HG03135 (cell line): ENCODE measurements around the gene S100Z.
"Not testable (repeated sequence)": the region's sequence is repeated elsewhere in the genome, so short reads cannot be mapped to it uniquely, and the experiment has no call there.

Source experiments
- ATAC-seq: cut with Tn5 transposase; IDR thresholded peaks from one replicate; pipeline ENCODE4 v1.9.1; 2021; ENCODE audit warnings: mild to moderate bottlenecking, moderate library complexity; ENCODE audit not compliant: unreplicated experiment

Gene S100Z

DNA sequence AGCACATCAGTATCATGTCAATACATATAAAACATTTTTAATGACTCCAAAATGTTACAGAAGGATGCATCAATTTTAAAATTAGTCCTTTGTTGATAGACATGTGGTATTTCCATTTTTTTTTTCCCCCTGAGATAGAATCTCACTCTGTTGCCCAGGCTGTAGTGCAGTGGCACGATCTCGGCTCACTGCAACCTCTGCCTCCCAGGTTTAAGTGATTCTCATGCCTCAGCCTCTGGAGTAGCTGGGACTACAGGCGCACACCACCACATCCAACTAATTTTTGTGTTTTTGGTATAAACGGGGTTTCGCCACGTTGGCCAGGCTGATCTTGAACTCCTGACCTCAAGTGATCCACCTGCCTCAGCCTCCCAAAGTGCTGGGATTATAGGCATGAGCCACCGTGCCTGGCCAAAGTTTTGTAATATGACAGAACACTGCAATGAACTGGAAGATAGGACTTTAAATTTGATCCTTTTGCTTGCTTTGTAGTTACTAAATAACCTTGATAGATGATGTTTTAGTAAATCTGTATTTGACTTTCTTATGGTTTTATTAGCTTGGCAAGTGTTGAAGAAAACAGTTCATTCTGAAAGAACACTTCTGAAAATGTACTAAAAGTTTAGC lies 27.6 kb upstream of the S100Z start:
- not testable (repeated sequence) for ATAC-seq

DNA sequence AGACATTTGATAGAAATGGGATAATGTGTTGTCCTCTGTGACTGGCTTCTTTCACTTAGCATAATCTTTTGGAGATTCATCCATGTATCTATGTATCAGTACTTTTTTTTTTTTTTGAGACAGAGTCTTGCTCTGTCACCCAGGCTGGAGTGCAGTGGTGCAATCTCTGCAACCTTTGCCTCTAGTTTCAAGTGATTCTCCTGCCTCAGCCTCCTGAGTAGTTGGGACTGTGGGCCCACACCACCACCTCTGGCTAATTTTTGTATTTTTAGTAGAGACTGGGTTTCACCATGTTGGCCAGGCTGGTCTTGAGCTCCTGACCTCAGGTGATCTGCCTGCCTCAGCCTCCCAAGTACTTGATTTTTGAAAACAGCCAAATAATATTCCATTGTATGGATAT lies 23.4 kb upstream of the S100Z start:
- ATAC-seq: not testable (repeated sequence)

DNA sequence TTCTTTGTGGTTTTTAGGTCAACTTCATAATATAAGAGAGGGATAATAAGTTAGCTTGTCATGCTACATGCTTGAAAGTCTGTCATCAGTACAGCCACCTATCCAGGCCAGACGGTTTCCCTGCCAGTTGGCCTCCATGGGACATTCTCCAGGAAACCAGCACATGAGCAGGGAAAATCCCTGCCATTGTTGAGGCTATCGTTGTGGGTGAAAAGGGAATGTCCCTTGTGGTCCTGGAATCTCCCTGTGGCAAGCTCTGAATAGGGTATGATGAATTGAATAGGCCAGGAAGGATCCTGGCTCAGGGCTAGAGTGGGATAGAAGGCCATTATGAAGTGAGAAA lies 18.7 kb upstream of the S100Z start:
- ATAC-seq: no peak

DNA sequence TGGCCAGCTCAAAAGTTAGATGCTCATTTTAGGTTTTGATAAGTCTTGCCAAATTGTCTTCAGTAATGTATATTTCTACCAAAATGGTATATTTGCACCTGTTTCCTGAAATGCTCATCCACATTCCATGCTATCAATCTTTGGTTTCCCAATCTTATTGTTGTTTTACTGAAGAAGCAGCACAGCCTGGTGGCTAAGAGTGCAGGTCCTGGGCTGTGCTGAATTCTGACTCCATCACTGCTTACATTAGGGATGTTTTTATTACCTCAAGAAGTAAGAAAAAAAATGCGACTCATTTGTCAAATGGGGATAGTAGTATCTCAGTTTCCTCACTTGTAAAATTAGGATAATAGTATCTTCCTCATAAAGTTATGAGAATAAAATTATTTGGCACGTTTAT lies 13.6 kb upstream of the S100Z start:
- no peak for ATAC-seq

DNA sequence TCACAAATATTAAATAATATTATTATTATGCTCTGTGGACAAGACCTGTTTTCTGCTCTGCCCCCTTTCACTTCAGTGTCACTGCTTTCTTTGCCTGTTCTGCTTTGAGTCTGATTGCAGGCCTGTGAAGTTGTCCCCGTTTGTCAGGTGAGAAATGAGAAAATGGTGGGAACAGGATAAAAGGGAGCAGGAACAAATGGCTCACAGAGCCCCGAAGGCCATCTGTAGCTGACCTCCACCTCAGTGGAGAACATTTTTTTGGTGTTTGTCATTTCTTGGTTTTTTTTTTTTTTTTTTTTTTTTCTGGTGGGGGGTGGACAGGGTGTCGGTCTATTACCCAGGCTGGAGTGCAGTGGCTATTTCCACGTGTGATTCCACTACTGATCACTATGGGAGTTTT lies 13.2 kb upstream of the S100Z start:
- ATAC-seq: no peak

DNA sequence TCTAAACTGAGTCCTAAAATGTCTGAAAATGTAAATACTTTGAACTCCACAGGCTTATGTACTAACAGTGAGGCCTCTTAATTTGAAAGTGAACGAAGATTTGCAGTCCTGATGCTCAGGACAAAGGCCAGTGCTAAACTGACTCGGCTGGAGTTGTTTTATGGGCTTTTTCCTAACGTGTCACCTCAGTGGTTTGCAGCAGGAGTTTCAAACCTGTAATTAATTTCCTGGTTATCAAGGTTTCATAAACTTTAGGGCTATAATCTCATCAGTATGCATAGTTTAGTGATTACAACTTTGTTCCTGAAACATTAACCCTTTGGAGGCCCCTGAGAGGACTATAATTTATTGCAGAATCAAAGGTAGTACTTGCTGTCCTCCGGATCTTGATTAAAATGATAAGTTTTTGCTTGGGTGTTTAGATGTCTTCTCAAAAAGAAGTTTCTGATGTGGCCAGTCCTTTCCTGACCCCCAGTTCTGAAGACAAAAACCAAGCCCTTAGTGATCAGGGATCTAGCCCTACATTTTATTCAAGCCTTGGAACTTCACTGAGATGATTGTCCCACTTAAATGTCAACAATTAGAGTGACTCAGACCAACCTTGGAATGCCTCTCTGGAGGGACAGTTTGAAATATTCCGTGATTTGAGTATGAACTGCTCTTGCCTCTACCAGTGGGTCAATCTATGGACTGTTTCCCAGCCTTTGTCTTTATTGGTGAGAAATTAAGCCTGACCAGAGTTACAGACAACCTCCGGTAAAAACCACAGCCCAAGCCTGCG lies 11.1 kb upstream of the S100Z start:
- ATAC-seq: no peak

DNA sequence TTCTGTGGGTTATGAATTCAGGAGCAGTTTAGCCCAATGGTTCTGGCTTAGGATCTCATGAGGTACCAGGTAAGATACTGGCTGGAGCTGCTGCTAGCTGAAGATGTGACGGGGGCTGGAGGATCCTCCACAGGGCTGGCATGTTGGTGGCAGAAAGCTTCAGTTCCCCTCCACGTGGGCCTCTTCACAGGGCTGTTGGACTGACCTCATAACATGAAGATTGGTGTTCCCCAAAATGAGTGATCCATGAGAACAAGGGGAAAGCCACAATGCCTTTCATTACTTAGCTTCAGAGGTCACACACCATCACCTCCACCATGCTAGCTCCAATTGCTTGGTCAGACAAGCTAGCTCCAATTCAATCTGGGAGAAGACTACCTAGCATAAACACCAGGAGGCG lies 8.5 kb upstream of the S100Z start:
- ATAC-seq: no peak

DNA sequence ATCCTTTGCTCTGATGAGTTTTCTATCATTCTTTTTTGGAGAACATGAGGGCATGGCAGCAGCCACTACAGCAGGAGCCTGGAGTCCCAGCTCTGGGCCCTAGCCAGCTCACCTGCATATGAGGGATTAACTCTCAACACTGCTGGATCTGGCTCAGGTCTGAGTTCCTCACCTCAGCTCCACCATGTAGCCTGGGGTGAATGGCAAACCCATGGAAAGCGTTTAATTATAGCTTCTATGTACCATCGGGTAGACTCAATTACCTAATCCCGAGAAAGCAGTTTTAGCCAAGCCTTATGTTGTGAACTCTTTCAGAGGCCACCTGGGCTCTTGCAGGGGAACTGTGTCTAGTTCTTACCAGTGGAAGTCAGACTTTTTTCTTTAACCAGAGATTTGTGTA lies 3.9 kb upstream of the S100Z start:
- ATAC-seq: no peak

DNA sequence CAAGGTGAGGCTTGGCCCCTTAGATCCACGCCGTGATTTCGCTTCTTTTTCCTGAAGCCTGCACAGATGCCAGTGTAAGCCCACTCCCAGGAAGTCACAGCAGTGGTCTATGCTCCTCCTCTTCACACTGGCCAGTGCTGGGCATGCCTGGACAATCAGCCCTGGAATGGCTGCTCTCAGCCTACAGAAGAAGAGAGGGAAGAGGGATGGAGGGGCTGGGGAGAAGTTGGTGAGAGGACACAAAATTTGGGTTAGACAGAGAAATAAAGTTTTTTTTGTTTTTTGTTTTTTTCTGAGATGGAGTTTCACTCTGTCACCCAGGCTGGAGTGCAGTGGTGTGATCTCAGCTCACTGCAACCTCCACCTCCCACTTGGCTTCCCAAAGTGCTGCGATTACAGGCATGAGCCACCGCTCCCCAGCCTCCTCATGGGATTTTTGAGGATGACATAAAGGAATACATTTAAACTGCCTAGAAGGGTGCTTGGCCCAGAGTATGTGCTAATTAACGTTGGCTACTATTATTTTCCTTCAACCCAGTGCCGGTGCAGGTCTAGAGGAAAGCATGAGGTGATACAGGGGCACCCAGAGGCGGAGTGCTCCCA lies 830 bp downstream of the S100Z start:
- ATAC-seq: no peak

DNA sequence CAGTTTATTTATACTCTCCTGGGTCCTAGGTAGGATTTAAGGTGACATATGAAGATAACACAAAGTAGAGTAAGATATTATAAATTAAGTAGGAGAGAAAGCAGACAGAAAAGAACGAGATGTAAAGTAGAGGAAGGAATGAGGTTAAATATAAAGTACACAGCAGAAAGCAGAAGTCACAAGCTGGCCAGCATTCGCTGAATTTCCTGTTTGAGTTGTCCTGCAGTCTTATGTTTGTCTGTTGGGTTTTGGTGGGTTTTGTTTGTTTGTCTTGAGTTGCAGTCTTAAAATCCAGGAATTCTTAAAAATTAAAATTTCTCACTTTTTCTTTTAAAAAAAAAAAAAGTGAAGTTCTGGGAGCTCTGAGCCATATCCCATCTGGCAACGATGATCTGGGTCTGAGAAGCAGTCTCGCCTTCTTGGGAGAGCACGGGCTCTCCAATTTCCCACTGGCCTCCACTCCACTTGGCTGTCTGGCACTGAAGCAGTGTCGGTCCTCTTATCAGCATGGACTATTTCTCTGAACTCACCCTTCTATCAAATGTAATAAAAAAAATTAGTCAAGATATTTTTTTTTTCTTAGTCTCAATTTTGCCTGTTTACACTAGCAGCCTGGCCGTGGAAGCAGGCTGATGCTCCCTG lies 2.0 kb downstream of the S100Z start:
- no peak for ATAC-seq

DNA sequence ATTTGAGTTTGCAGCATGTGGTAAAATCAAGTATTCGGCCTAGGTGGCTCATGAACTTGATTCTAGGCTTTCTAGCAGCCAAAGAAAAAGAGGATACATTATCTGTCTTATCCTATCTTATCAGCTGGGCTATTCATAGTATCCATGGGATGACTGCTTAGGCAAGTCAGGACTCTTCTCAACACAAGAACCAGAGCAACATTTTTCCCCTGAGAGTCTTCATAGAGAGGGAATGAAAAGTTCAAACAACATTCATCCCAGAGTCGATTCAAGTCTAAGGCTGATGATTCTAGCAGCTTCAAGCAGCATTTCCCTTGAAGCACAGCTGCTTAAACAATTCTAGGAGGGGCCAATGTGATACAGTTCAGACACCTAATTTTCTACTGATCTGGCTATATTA lies 3.0 kb downstream of the S100Z start:
- ATAC-seq: no peak

DNA sequence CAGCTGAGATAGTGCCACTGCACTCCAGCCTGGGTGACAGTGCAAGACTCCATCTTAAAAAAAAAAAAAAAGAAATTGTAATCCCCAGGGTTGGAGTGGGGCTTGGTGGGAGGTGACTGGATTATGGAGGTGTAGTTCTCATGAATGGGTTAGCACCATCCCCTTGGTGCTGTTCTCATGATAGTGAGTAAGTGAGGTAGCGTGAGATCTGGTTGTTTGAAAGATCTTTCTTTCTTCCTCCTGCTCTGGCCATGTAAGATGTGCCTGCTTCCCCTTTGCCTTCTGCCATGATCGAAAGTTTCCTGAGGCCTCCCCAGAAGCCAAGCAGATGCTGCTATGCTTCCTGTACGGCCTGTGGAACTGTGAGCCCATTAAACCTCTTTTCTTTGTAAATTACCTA lies 3.9 kb downstream of the S100Z start:
- ATAC-seq: not testable (repeated sequence)

DNA sequence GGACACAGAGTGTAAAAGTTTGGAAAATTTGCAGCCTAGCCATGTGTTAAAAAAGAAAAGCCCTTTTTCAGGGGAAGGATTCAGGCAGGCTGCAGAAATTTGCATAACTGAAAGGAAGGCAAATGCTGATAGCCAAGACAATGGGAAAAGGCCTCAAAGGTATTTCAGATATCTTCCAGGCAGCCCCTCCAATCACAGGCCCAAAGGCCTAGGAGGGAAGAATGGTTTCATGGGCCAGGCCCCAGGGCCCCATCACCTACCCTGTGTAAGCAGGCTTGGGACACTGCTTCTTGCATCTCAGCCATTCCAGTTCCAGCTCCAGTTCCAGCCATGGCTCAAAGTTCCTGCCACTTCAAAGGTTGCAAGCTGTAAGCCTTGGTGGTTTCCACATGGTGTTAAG lies 4.8 kb downstream of the S100Z start:
- no peak for ATAC-seq

DNA sequence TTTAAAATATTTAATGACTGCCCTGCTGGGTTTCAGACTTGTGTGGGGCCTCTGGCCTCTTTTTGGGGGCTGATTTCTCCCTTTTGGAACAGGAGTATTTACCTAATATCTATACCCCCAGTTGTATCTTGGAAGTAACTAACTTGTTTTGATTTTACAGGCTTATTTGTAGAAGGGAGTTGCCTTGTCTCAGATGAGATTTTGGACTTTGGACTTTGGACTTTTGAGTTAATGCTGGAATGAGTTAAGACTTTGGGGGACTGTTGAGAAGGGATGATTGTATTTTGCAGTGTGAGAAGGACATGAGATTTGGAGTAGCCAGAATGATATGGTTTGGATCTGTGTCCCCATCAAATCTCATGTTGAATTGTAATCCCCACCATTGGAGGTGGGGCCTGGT lies 5.7 kb downstream of the S100Z start:
- ATAC-seq: not testable (repeated sequence)

DNA sequence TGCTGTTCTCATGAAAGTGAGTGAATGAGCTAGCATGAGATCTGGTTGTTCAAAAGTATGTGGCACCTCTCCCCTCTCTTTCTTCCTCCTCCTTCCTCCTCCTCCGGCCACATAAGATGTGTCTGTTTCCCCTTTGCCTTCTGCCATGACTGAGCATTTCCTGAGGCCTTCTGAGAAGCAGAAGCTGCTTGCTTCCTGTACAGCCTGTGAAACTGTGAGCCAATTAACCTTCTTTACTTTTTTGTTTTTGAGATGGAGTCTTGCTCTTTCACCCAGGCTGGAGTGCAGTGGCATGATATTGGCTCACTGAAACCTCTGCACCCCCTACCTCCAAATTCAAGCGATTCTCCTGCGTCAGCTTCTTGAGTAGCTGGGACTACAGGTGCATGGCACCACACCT lies 6.1 kb downstream of the S100Z start:
- peak; percentile 66 for ATAC-seq

DNA sequence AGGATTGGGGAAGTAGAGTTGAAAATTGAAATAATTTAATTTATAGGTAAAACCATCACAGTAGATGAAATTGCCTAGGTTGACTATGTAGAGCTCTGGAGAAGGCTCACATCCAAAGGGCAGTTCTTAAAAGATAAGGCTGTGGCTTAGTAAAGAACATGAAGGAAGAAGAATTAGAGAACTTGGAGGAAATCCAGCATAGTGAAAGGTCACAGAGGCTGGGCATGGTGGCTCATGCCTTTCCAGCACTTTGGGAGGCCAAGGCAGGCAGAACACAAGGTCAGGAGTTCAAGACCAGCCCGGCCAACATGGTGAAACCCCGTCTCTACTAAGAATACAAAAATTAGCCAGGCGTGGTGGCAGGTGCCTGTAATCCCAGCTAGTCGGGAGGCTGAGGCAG lies 7.0 kb downstream of the S100Z start:
- not testable (repeated sequence) for ATAC-seq

DNA sequence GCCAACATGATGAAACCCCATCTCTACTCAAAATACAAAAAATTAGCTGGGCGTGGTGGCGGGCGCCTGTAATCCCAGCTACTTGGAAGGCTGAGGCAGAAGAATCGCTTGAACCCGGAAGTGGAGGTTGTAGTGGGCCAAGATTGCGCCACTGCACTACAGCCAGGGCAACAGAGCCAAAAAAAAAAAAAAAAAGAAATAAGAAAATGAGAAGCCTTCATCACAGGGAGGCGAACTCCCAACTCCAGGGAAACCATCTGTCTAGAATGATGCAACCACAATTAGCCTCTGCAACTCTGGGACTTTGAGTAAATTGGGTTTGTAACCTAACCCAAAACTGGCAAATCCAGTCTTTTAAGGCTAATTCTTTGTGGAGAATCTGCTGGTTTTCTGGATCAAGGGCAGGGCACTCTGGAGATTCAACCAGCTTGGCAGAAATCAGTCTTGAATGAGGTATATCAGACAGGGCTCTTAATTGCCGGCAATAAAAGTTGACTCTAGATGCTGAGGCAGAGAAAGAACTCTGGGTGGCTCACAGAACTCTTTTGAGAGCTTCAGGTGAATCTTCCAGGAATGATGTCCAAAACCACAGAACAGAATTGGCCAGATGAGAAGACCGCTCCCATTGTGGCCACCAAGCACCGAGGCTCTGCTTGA lies 9.9 kb downstream of the S100Z start:
- ATAC-seq: no peak

DNA sequence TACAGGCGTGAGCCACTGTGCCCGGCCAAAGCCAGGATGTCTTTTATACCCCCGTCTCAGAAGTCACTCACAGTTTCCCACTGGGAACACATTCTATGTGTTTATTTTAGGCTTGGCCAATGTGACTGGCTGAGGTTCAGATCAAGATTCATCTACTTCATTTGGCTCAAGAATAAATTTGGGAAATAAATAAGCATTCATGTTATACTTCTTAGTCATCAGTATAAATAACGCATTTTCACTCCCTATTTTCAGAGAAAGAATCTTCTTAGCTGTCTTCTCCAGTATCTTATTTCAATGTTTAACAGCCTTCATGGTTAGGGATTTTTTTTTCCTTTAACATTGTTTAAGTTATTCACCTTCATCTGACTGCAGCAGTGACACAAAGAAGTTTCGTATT lies 11.8 kb downstream of the S100Z start:
- ATAC-seq: no peak

DNA sequence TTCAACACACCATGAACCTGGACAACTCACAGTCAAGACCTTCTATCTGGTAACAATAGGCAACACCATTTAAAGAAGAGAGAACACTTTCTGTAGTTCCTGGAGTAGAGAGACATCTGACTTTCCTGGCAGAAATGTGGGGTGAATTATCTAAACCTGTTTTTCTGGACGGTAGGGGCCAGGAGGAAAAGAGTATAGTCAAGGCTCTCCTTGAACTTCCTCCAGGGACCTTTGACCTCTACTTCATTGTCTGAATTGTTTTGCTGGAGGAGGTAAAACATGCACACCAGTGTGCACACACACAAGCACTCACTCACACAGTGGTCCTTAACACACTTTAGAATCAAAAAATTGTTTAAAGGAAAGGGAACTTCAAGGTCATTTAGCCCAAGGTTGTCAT lies 13.2 kb downstream of the S100Z start:
- no peak for ATAC-seq

DNA sequence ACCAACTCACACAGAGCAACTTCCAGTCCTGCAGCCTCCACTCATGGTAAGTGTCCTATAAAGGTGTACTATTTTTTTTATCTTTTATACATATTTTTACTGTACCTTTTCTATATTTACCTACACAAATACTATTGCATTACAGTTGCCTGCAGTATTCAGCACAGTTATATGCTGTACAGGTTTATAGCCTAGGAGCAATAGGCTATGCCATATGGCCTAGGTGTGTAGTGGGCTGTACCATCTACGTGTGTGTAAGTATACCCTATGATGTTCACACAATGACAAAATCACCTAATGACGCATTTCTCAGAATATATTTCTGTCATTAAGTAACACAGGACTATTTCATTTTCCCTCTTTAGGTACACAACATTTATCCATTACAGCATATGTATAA lies 16.7 kb downstream of the S100Z start:
- no peak for ATAC-seq

DNA sequence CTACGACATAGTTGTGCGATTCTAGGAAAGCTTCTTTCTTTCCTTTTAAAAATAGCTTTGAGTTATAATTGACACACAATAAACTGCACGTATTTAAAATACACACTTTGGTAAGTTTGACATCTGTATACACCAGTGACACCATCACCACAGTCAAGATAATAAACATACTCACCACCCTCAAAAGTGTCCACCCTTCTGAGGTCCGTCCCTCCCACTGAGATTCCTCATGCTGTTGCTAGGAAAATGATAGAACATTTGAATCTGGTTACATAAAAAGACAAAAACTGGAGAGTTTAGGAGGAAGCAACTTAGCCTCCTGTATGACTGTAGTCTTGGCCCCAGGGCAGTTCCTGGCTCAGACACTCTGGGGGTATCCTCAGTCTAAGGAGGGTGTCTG lies 17.2 kb downstream of the S100Z start:
- ATAC-seq: no peak
